Body of pancreas (tissue), 4 donors: Measurements from ENCODE around the gene CFDP1.

Experiments
- CTCF ChIP-seq, 7 experiments: fragments of 450-650 bp in 4 of 7; fragments of 200-600 bp in 3 of 7; sonication (generic) in 3 of 7; IDR thresholded peaks; one replicate each; pipeline ENCODE4 v1.5.1; 2016 to 2019; ENCODE audit warnings: antibody characterized with exemption in 7 of 7
- POLR2A ChIP-seq, 3 donors: fragments of 450-650 bp; IDR thresholded peaks; one replicate each; pipeline ENCODE4 v1.6.1; 2016; ENCODE audit warnings: antibody characterized with exemption in 3 of 3, mild to moderate bottlenecking in 2 of 3

GRCh38 chr16:75376475-75377161 is 56.7 kb downstream of the CFDP1 start:
- no peak for TF ChIP-seq CTCF (IDR thresholded peaks at IDR 0.05)
- no peak for TF ChIP-seq POLR2A (IDR thresholded peaks at IDR 0.05)
